Liver (tissue), 3 donors: ENCODE results near the gene CREB3L2.

Experiments used
- GABPA ChIP-seq, 2 donors: IDR thresholded peaks in 1 of 2; conservative IDR thresholded peaks in 1 of 2; 2 replicates each; pipeline ENCODE4 v1.6.1; 2016; ENCODE audit warnings: antibody characterized with exemption in 2 of 2, mild to moderate bottlenecking in 1 of 2, moderate library complexity in 1 of 2
- TF ChIP-seq, protein P1 (sequence below): fragments of 150-350 bp; IDR thresholded peaks from 2 replicates; pipeline ENCODE4 v1.5.1; 2017; ENCODE audit warnings: improper control_type of control experiment, low read depth, low read length; ENCODE audit not compliant: missing input control
- donor health status: healthy.
- donor health status: healthy.

DNA sequence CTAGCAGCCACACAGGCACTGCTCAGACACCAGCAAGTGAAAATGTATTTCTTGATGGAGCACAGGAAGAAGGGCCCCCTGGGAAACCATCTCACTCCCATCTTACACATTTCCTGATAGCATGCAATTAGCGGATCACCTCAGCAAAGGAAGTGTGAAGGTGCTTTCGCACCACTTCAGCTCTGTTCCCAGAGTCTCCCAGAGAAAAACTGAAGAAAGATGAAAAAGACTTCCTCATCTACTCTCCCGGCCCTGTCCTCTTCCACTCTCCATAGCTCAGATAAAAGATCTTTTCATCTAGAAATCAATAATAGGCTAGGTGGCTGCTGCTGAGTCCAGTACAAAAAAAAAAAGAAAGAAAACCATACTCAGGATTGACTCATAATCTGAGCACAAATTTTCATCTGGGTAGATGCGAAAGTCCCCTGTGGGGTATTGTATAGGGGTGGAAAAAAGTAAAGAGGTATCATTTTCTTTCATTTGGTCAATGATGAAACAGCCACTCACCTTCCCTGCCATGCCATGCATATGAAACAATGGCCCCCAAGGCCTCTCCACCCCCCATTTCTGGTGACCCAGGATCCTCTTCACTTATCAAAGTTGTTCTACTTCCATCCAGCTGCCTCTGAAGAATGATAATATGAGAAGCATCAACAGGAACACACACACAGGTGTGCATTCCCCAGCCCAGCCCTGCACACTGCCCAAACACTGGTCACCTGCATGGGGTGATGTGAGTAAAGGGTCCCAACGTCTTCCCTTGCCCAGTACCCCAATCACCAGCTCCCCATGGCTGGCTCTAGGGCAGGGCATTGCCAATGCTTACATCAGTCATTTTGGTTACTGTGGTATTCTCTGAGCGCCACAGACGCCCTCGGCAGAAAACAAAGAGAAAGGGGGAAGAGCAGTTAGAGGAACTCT is 106.3 kb downstream of the CREB3L2 start:
- TF ChIP-seq, protein P1, sequence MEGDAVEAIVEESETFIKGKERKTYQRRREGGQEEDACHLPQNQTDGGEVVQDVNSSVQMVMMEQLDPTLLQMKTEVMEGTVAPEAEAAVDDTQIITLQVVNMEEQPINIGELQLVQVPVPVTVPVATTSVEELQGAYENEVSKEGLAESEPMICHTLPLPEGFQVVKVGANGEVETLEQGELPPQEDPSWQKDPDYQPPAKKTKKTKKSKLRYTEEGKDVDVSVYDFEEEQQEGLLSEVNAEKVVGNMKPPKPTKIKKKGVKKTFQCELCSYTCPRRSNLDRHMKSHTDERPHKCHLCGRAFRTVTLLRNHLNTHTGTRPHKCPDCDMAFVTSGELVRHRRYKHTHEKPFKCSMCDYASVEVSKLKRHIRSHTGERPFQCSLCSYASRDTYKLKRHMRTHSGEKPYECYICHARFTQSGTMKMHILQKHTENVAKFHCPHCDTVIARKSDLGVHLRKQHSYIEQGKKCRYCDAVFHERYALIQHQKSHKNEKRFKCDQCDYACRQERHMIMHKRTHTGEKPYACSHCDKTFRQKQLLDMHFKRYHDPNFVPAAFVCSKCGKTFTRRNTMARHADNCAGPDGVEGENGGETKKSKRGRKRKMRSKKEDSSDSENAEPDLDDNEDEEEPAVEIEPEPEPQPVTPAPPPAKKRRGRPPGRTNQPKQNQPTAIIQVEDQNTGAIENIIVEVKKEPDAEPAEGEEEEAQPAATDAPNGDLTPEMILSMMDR = no peak
- TF ChIP-seq GABPA (IDR thresholded peaks at IDR 0.05 in 1 of 2, conservative IDR thresholded peaks at IDR 0.05 in 1 of 2) = no peak
